Panc1 (cell line): ENCODE data around the gene TAS2R41.

Experiments used
- CTCF ChIP-seq: fragments of 450-650 bp; IDR thresholded peaks from 2 replicates; pipeline ENCODE4 v1.5.1; 2017; ENCODE audit warnings: mild to moderate bottlenecking
- REST ChIP-seq, 2 experiments: IDR thresholded peaks; 2 replicates each; pipeline ENCODE4 v1.6.1; 2011 to 2012; ENCODE audit warnings: low read depth in 2 of 2, control low read depth in 1 of 2, low read length in 1 of 2, mild to moderate bottlenecking in 1 of 2, moderate library complexity in 1 of 2; ENCODE audit not compliant: insufficient read depth in 1 of 2
- TCF7L2 ChIP-seq: IDR thresholded peaks from 2 replicates; pipeline ENCODE4 v1.6.1; 2011; ENCODE audit warnings: mild to moderate bottlenecking, low read depth, low read length, inconsistent platforms

GRCh38 chr7:143510854-143511592, 33.4 kb downstream of the TAS2R41 start:
- TF ChIP-seq CTCF: no peak
- no peak for TF ChIP-seq TCF7L2
- TF ChIP-seq REST (IDR thresholded peaks at IDR 0.05; ENCODE audit: insufficient read depth in 1 of 2, low read depth in 2 of 2, low read length in 1 of 2): no peak
